Measurements from ENCODE around the gene CNTNAP5. TPM values are rescaled to one million over a fixed set of nuclear protein-coding genes. Genes with fewer than 3 reads are reported as not detected.

The CNTNAP5 gene
- total RNA-seq, 1 donor from 2014 or later = not detected

DNA sequence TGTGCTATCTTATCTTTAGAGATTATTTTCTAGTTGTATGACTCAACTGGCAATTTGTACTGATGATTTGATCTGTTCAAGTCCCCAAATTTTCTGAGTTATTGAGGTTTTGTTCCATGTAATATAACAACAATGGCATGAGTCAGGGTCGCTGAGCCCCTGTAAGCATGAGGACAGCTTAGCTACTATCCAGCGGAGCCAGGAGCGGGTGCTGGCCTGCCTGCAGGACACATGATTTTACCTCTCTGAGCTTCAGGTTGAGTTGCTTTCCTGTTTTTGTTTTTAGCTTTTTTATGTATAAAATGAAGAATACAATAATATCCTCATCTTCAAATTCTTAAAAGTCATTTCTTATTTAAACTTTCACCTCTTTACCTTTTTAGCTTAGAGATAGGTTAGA lies 561.1 kb downstream of the CNTNAP5 start:
- no peaks in the 10 kb centered on the region for H3K4me1 Mint-ChIP-seq (ENCODE audit: unreplicated experiment)
- no peak overlapping the region for H3K27ac Mint-ChIP-seq (ENCODE audit: unreplicated experiment)
- TF ChIP-seq, protein P1, sequence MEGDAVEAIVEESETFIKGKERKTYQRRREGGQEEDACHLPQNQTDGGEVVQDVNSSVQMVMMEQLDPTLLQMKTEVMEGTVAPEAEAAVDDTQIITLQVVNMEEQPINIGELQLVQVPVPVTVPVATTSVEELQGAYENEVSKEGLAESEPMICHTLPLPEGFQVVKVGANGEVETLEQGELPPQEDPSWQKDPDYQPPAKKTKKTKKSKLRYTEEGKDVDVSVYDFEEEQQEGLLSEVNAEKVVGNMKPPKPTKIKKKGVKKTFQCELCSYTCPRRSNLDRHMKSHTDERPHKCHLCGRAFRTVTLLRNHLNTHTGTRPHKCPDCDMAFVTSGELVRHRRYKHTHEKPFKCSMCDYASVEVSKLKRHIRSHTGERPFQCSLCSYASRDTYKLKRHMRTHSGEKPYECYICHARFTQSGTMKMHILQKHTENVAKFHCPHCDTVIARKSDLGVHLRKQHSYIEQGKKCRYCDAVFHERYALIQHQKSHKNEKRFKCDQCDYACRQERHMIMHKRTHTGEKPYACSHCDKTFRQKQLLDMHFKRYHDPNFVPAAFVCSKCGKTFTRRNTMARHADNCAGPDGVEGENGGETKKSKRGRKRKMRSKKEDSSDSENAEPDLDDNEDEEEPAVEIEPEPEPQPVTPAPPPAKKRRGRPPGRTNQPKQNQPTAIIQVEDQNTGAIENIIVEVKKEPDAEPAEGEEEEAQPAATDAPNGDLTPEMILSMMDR (IDR thresholded peaks at IDR 0.05) = no peak
- no peaks in the 10 kb centered on the region for H3K27me3 Mint-ChIP-seq (ENCODE audit: unreplicated experiment)
- DNase-seq (ENCODE audit: extremely low spot score, unreplicated experiment) = no peak
- H3K4me3 Mint-ChIP-seq (ENCODE audit: unreplicated experiment) = no peak overlapping the region
- peaks cover 38% of the 10 kb centered on the region for H3K9me3 Mint-ChIP-seq (ENCODE audit: unreplicated experiment)
- no peaks in the 10 kb centered on the region for H3K36me3 Mint-ChIP-seq (ENCODE audit: unreplicated experiment)

DNA sequence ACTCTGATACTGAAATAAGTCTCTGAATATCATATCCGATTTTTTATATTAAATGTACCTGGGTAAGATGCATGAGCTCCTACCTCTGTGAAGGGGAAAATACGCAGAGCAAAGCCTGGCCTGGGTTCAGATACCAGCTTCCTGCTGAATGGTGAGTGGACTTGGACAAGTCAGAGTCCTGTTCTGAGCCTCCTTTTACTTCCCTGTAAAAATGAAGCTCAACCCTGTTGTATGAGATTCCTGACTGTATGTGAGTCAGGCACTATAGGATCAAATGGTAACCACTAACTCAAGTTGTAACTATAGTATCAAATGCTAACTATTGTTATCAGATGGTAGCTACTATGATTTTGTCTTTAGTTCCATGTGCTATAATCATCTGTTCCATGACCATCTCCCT lies 561.7 kb downstream of the CNTNAP5 start:
- DNase-seq (ENCODE audit: extremely low spot score, unreplicated experiment) = no peak
- no peak overlapping the region for H3K4me3 Mint-ChIP-seq (ENCODE audit: unreplicated experiment)
- H3K4me1 Mint-ChIP-seq (ENCODE audit: unreplicated experiment) = no peaks in the 10 kb centered on the region

DNA sequence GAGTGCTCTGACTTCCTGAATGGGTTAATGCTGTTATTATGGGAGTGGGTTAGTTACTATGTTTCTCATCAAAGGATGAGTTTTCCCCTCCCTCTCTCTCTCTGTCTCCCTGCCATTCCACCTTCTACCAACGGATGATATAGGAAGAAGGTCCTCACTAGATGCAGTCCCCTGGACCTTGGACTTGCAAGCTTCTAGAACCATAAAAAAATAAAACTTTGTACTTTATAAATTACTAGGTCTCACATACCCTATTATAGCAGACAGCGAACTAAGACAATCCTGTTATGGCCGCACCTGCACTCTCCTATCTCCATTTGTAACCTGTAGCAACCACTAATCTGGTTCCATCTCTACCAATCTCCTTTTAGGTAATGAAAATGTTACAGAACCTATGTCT lies 564.9 kb downstream of the CNTNAP5 start:
- Mint-ChIP-seq H3K9me3 (ENCODE audit: unreplicated experiment) (peaks cover 30% of the 10 kb centered on the region), H3K27me3 (ENCODE audit: unreplicated experiment) (no peaks in the 10 kb centered on the region), H3K27ac (ENCODE audit: unreplicated experiment) (no peak overlapping the region), H3K4me1 (ENCODE audit: unreplicated experiment) (no peaks in the 10 kb centered on the region), H3K4me3 (ENCODE audit: unreplicated experiment) (no peak overlapping the region), H3K36me3 (ENCODE audit: unreplicated experiment) (no peaks in the 10 kb centered on the region)
- DNase-seq (ENCODE audit: extremely low spot score, unreplicated experiment) = no peak
- TF ChIP-seq, protein P1 (IDR thresholded peaks at IDR 0.05) = no peak

More for the DNA sequence above, 561.7 kb downstream of the CNTNAP5 start:
- Mint-ChIP-seq H3K27me3 (ENCODE audit: unreplicated experiment) (no peaks in the 10 kb centered on the region), H3K27ac (ENCODE audit: unreplicated experiment) (no peak overlapping the region), H3K36me3 (ENCODE audit: unreplicated experiment) (no peaks in the 10 kb centered on the region), H3K9me3 (ENCODE audit: unreplicated experiment) (peaks cover 39% of the 10 kb centered on the region)
- TF ChIP-seq, protein P1 (IDR thresholded peaks at IDR 0.05) = no peak

DNA sequence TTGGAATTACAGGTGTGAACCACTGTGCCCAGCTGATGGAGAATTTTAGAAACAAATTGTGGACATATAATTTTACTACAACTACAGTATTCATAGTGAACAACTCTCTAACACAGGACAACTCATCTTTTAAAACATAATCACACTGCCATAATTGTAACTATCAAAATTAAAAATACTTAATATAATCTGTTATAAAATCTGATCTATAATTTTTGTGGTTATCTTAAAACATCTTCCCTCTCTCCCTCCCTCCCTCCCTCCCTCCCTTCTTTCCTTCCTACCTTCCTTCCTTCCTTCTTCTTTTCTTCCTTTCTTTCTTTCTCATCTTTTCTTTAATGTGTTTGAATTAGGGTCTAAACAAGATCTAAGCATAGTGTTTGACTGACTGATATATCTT lies 577.7 kb downstream of the CNTNAP5 start:
- Mint-ChIP-seq H3K9me3 (ENCODE audit: unreplicated experiment) (peaks cover 40% of the 10 kb centered on the region), H3K4me3 (ENCODE audit: unreplicated experiment) (no peak overlapping the region), H3K36me3 (ENCODE audit: unreplicated experiment) (no peaks in the 10 kb centered on the region), H3K4me1 (ENCODE audit: unreplicated experiment) (no peaks in the 10 kb centered on the region), H3K27ac (ENCODE audit: unreplicated experiment) (no peak overlapping the region), H3K27me3 (ENCODE audit: unreplicated experiment) (no peaks in the 10 kb centered on the region)
- TF ChIP-seq, protein P1 (IDR thresholded peaks at IDR 0.05) = no peak
- no peak for DNase-seq (ENCODE audit: extremely low spot score, unreplicated experiment)

DNA sequence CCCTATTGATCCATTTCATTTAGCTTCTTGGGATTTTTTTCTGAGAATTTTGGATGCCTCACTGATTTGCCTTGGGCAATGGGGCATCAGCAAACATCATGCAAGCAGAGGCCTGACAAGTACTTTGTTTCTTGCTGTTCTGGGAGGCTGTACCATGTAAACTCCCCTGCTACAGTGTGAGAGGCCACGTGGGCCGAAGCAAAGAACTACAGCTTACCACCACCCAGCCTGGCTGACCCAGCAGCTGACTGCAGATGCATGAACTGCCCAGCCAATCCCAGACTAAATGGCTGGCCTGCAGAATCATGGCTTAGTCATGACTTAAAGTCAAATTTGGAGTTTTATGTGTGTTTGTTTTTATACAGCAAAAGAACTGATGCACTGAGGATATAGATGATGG lies 579.9 kb downstream of the CNTNAP5 start:
- DNase-seq (ENCODE audit: extremely low spot score, unreplicated experiment) = no peak
- H3K27me3 Mint-ChIP-seq (ENCODE audit: unreplicated experiment) = no peaks in the 10 kb centered on the region
- no peak overlapping the region for H3K4me3 Mint-ChIP-seq (ENCODE audit: unreplicated experiment)
- no peak overlapping the region for H3K27ac Mint-ChIP-seq (ENCODE audit: unreplicated experiment)
- no peaks in the 10 kb centered on the region for H3K4me1 Mint-ChIP-seq (ENCODE audit: unreplicated experiment)
- peaks cover 38% of the 10 kb centered on the region for H3K9me3 Mint-ChIP-seq (ENCODE audit: unreplicated experiment)
- H3K36me3 Mint-ChIP-seq (ENCODE audit: unreplicated experiment) = no peaks in the 10 kb centered on the region
- TF ChIP-seq, protein P1 (IDR thresholded peaks at IDR 0.05) = no peak
